H1 (cell line): Measurements from ENCODE around the gene PEPD. TPM values are rescaled to one million over a fixed set of nuclear protein-coding genes. Genes with fewer than 3 reads are reported as not detected.

Source experiments
- CTCF ChIA-PET: fragments of 300-600 bp; sonication (Branson Sonifier 250); formaldehyde crosslinking; loops from one replicate; lab custom pipeline; 2021; ENCODE audit not compliant: partially characterized antibody; lab: Charles Lee
- POLR2A ChIA-PET: fragments of 300-600 bp; sonication (Branson Sonifier 250); formaldehyde crosslinking; loops from one replicate; lab custom pipeline; 2021; ENCODE audit warnings: inconsistent platforms; ENCODE audit not compliant: partially characterized antibody; lab: Charles Lee
- DNase-seq, 2 experiments: peaks; one replicate each; pipeline versions ENCODE4 v3.0.0 to v3.0.0-alpha.2; 2010 to 2022; ENCODE audit warnings: low spot score in 2 of 2, low read depth in 1 of 2, mixed read lengths in 1 of 2
- FAIRE-seq: peaks from 2 replicates; lab custom pipeline; 2011; peaks lifted over from hg19 to GRCh38; lab: Jason Lieb, UNC
- H2AFZ ChIP-seq: 2 replicates; pipeline ENCODE4 v1.8.1; 2012; ENCODE audit warnings: low read length, inconsistent platforms
- H2AK5ac ChIP-seq: 2 replicates; pipeline ENCODE4 v1.6.1; 2013; ENCODE audit warnings: low read depth, low read length
- H2BK120ac ChIP-seq: replicated peaks from 2 replicates; pipeline ENCODE3; 2013; ENCODE audit warnings: low read depth, low read length, inconsistent platforms
- H2BK12ac ChIP-seq: 2 replicates; pipeline ENCODE4 v1.6.1; 2013; ENCODE audit warnings: low read depth, low read length
- H2BK15ac ChIP-seq: 2 replicates; pipeline ENCODE4 v1.6.1; 2013; ENCODE audit warnings: low read length
- H2BK20ac ChIP-seq: 2 replicates; pipeline ENCODE4 v1.6.1; 2013; ENCODE audit warnings: low read length
- H2BK5ac ChIP-seq: 2 replicates; pipeline ENCODE4 v1.6.1; 2013; ENCODE audit warnings: low read depth, low read length
- H3K14ac ChIP-seq: 2 replicates; pipeline ENCODE4 v1.6.1; 2013; ENCODE audit warnings: inconsistent platforms; ENCODE audit not compliant: insufficient read length
- H3K18ac ChIP-seq: 2 replicates; pipeline ENCODE4 v1.6.1; 2013; ENCODE audit warnings: low read length; ENCODE audit errors: extremely low read depth
- H3K23ac ChIP-seq: 2 replicates; pipeline ENCODE4 v1.6.1; 2013; ENCODE audit warnings: inconsistent platforms; ENCODE audit not compliant: insufficient read length
- H3K23me2 ChIP-seq: 2 replicates; pipeline ENCODE4 v1.6.1; 2013; ENCODE audit warnings: low read depth, low read length
- H3K27ac ChIP-seq: 2 replicates; pipeline ENCODE4 v1.6.1; 2011; ENCODE audit warnings: low read depth, low read length, inconsistent platforms
- H3K27me3 ChIP-seq, 4 experiments: replicated peaks in 1 of 4; 1 replicate in 1 of 4; 2 replicates in 3 of 4; pipeline versions ENCODE4 v1.6.1 to v1.8.1; 2011 to 2013; ENCODE audit warnings: low read length in 3 of 4, mild to moderate bottlenecking in 3 of 4, inconsistent platforms in 2 of 4, mixed read lengths in 2 of 4, moderate library complexity in 1 of 4; ENCODE audit not compliant: control insufficient read depth in 3 of 4, insufficient read depth in 3 of 4; ENCODE audit errors: extremely low read depth in 1 of 4
- H3K36me3 ChIP-seq, 4 experiments: 2 replicates each; pipeline versions ENCODE4 v1.6.1 to v1.8.1; 2011 to 2013; ENCODE audit warnings: mild to moderate bottlenecking in 4 of 4, low read length in 3 of 4, moderate library complexity in 2 of 4, control low read depth in 1 of 4, inconsistent platforms in 1 of 4; ENCODE audit not compliant: insufficient read depth in 4 of 4, control insufficient read depth in 2 of 4
- H3K4ac ChIP-seq: replicated peaks from 2 replicates; pipeline ENCODE3; 2013; ENCODE audit warnings: low read length, low read depth, mixed read lengths, inconsistent platforms; ENCODE audit not compliant: insufficient read length
- H3K4me1 ChIP-seq, 4 experiments: replicated peaks in 1 of 4; 1 replicate in 1 of 4; 2 replicates in 3 of 4; pipeline versions ENCODE4 v1.6.1 to v1.8.1; 2011 to 2013; ENCODE audit warnings: low read length in 3 of 4, inconsistent platforms in 2 of 4, mixed read lengths in 1 of 4; ENCODE audit not compliant: insufficient read depth in 4 of 4, control insufficient read depth in 3 of 4
- H3K4me2 ChIP-seq, 2 experiments: 2 replicates each; pipeline versions ENCODE4 v1.6.1 to v1.8.1; 2011 to 2013; ENCODE audit warnings: low read depth in 2 of 2, low read length in 2 of 2, control low read depth in 1 of 2, inconsistent platforms in 1 of 2, mild to moderate bottlenecking in 1 of 2; ENCODE audit not compliant: insufficient read depth in 1 of 2
- H3K4me3 ChIP-seq, 4 experiments: fragments of 200-600, 300-600 bp in 1 of 4; sonication (generic), shearing (Covaris generic), sonication (Bioruptor Twin) in 1 of 4; 2 replicates each; pipeline versions ENCODE4 v1.5.1 to v1.8.1; 2011 to 2016; ENCODE audit warnings: low read length in 4 of 4, low read depth in 3 of 4, control low read depth in 2 of 4, inconsistent platforms in 2 of 4, mild to moderate bottlenecking in 2 of 4, mixed read lengths in 1 of 4, moderate library complexity in 1 of 4; ENCODE audit not compliant: insufficient read depth in 2 of 4; ENCODE audit errors: extremely low read depth in 1 of 4
- H3K56ac ChIP-seq: replicated peaks from 2 replicates; pipeline ENCODE3; 2013; ENCODE audit warnings: low read depth, mild to moderate bottlenecking, mixed read lengths, low read length, inconsistent platforms; ENCODE audit not compliant: insufficient read length
- H3K79me1 ChIP-seq: 2 replicates; pipeline ENCODE4 v1.6.1; 2013; ENCODE audit warnings: low read depth, low read length, control low read depth
- H3K79me2 ChIP-seq, 2 experiments: 2 replicates each; pipeline versions ENCODE4 v1.6.1 to v1.8.1; 2012 to 2013; ENCODE audit warnings: low read length in 2 of 2, mild to moderate bottlenecking in 2 of 2, inconsistent platforms in 1 of 2; ENCODE audit not compliant: insufficient read depth in 2 of 2, control insufficient read depth in 1 of 2
- H3K9ac ChIP-seq, 4 experiments: replicated peaks in 1 of 4; 1 replicate in 1 of 4; 2 replicates in 3 of 4; pipeline versions ENCODE4 v1.6.1 to v1.8.1; 2011 to 2013; ENCODE audit warnings: low read depth in 3 of 4, low read length in 3 of 4, control low read depth in 2 of 4, mild to moderate bottlenecking in 2 of 4, moderate library complexity in 2 of 4, inconsistent platforms in 1 of 4; ENCODE audit errors: extremely low read depth in 1 of 4
- H3K9me3 ChIP-seq, 2 experiments: 2 replicates each; pipeline versions ENCODE4 v1.6.1 to v1.8.1; 2012 to 2013; ENCODE audit warnings: mild to moderate bottlenecking in 2 of 2, moderate library complexity in 2 of 2, control low read depth in 1 of 2, inconsistent platforms in 1 of 2, low read depth in 1 of 2, low read length in 1 of 2, mixed read lengths in 1 of 2; ENCODE audit not compliant: insufficient read depth in 2 of 2
- H4K20me1 ChIP-seq, 2 experiments: replicated peaks in 1 of 2; 2 replicates each; pipeline versions ENCODE3 to v1.8.1; 2011 to 2013; ENCODE audit warnings: inconsistent platforms in 2 of 2, low read length in 2 of 2, mild to moderate bottlenecking in 1 of 2; ENCODE audit not compliant: insufficient read depth in 2 of 2, control insufficient read depth in 1 of 2
- H4K5ac ChIP-seq: 2 replicates; pipeline ENCODE4 v1.6.1; 2013; ENCODE audit warnings: low read length, low read depth, mixed read lengths, inconsistent platforms; ENCODE audit not compliant: insufficient read length
- H4K8ac ChIP-seq: 2 replicates; pipeline ENCODE4 v1.8.0; 2013; ENCODE audit warnings: mild to moderate bottlenecking, moderate library complexity, low read length, inconsistent platforms; ENCODE audit not compliant: insufficient read depth; ENCODE audit errors: extremely low read depth
- H4K91ac ChIP-seq: replicated peaks from 2 replicates; pipeline ENCODE3; 2013; ENCODE audit warnings: low read length, mixed read lengths, inconsistent platforms; ENCODE audit not compliant: insufficient read length
- SRF ChIP-seq: IDR thresholded peaks from 2 replicates; pipeline ENCODE4 v1.6.1; 2011; ENCODE audit warnings: mild to moderate bottlenecking, low read depth, low read length, moderate library complexity
- WGBS, 2 experiments: shearing (Covaris generic) in 1 of 2; methylation state at CpG; one replicate each; pipeline versions ENCODE4 v1.1.6 to v1.1.7; 2013 to 2015; ENCODE audit warnings: low lambda C conversion rate in 2 of 2, mixed read lengths in 2 of 2, inconsistent platforms in 1 of 2, low coverage in 1 of 2, missing lambda C conversion rate in 1 of 2; ENCODE audit not compliant: insufficient replicate concordance in 2 of 2, insufficient coverage in 1 of 2, insufficient read length in 1 of 2; ENCODE audit errors: extremely low coverage in 1 of 2, missing lambda C conversion rate in 1 of 2; 5-methylcytosine and 5-hydroxymethylcytosine counted together
- polyA plus RNA-seq, 7 experiments: library from polyadenylated mRNA; depleted of rRNA in 3 of 7; stranded (reverse) in 5 of 7; unstranded in 2 of 7; fragments of >200 nt in 5 of 7; fragments of 200-250 nt in 2 of 7; gene quantifications; 1 replicate in 5 of 7; 2 replicates in 1 of 7; 4 replicates in 1 of 7; pipeline versions ENCODE4 v1.2.1 to v1.2.3, GENCODE V29; 2011 to 2013; ENCODE audit warnings: missing spikeins in 2 of 7, mixed read lengths in 2 of 7
- total RNA-seq: library from RNA; stranded (reverse); fragmentation: NEBNext Ultra II Directional; extraction: Animal tissue kit (Norgen Biotek cat#: 25700); gene quantifications from 2 replicates; pipeline ENCODE4 v1.2.1, GENCODE V29; 2021

The PEPD gene
- total and polyA plus RNA-seq, 2 of the 8 experiments (the other 6 are each of a cell fraction or from before 2014, with no cell fraction given): 84.1 to 178 TPM

GRCh38 chr19:33472691-33473652 lies 48.6 kb downstream of the PEPD start:
- Histone ChIP-seq H3K23ac (no peak overlapping the region), H3K18ac (no peak overlapping the region), H2BK120ac (no peak overlapping the region), H2BK15ac (no peak overlapping the region), H3K36me3 (peaks cover 0 to 7% (median 6%) of the 10 kb centered on the region in 4 experiments; a peak in 3 of 8 replicates), H3K9me3 (no peaks in the 10 kb centered on the region), H3K27ac (no peak overlapping the region), H3K79me2 (no peaks in the 10 kb centered on the region), H2AFZ (no peak overlapping the region), H3K14ac (no peak overlapping the region), H4K91ac (no peak overlapping the region), H2BK5ac (no peak overlapping the region), H4K8ac (no peak overlapping the region), H2AK5ac (no peak overlapping the region), H4K20me1 (peaks cover 0 to 6% of the 10 kb centered on the region in 2 experiments), H3K79me1 (no peaks in the 10 kb centered on the region), H3K4me3 (no peak overlapping the region), H3K9ac (no peak overlapping the region), H3K4me2 (no peak overlapping the region), H2BK12ac (no peak overlapping the region), H3K4me1 (no peaks in the 10 kb centered on the region; a peak in 1 of 7 replicates), H3K4ac (no peak overlapping the region), H4K5ac (no peak overlapping the region), H3K23me2 (no peaks in the 10 kb centered on the region), H3K27me3 (no peaks in the 10 kb centered on the region), H3K56ac (no peak overlapping the region), H2BK20ac (no peak overlapping the region)
- no peak for DNase-seq
- 91% methylated on average over 22 of the region's 23 CpGs; no CpG with 5 or more reads in 1 of the 2 experiments for WGBS, 2 experiments
- CTCF ChIA-PET: interaction anchor here (1.1 kb wide), 2 partner anchors 10 to 18 kb away, joined by 3 read pairs; no protein-coding TSS in a partner anchor
- POLR2A ChIA-PET: no interaction called here
- FAIRE-seq: no peak
- TF ChIP-seq SRF: no peak
